HG02798 (cell line): Measurements from ENCODE around the gene RBM11.

Experiments used
- ATAC-seq: cut with Tn5 transposase; IDR thresholded peaks from one replicate; pipeline ENCODE4 v1.9.1; 2021; ENCODE audit warnings: mild to moderate bottlenecking; ENCODE audit not compliant: unreplicated experiment, poor library complexity

Gene RBM11

GRCh38 chr21:14267076-14267475 lies 51.1 kb downstream of the RBM11 start:
- no peak for ATAC-seq

- ATAC-seq: no peak
Observed at GRCh38 chr21:14270631-14271030, 54.7 kb downstream of the RBM11 start.

- ATAC-seq: no peak
Observed at GRCh38 chr21:14271053-14271452, 55.1 kb downstream of the RBM11 start.

- no peak for ATAC-seq
Observed at GRCh38 chr21:14271641-14272040, 55.7 kb downstream of the RBM11 start.

- ATAC-seq: no peak
Observed at GRCh38 chr21:14273736-14274538, 58.0 kb downstream of the RBM11 start.

GRCh38 chr21:14275702-14276205 lies 59.8 kb downstream of the RBM11 start:
- ATAC-seq: no peak
